Neuronal stem cell (in vitro differentiated cells): ENCODE results near the gene SOWAHA.

Experiments
- DNase-seq: peaks from one replicate; pipeline ENCODE4 v3.0.0-alpha.2; 2013; ENCODE audit warnings: low spot score
- H2AFZ ChIP-seq: one replicate; pipeline ENCODE4 v1.6.1; 2013; ENCODE audit warnings: mild to moderate bottlenecking, low read length, inconsistent platforms
- H2AK5ac ChIP-seq: 2 replicates; pipeline ENCODE4 v1.6.1; 2013; ENCODE audit warnings: low read depth, mild to moderate bottlenecking, inconsistent platforms, low read length, moderate library complexity, mixed read lengths
- H2BK120ac ChIP-seq: 2 replicates; pipeline ENCODE4 v1.6.1; 2013; ENCODE audit warnings: low read depth, mild to moderate bottlenecking, inconsistent platforms, low read length, moderate library complexity, mixed read lengths
- H2BK12ac ChIP-seq: one replicate; pipeline ENCODE4 v1.6.1; 2013; ENCODE audit warnings: low read length, inconsistent platforms
- H2BK15ac ChIP-seq: 2 replicates; pipeline ENCODE4 v1.6.1; 2013; ENCODE audit warnings: mild to moderate bottlenecking, low read length, inconsistent platforms, mixed read lengths
- H2BK5ac ChIP-seq: one replicate; pipeline ENCODE4 v1.6.1; 2013; ENCODE audit warnings: inconsistent platforms, mild to moderate bottlenecking, low read length, moderate library complexity
- H3K14ac ChIP-seq: one replicate; pipeline ENCODE4 v1.6.1; 2013; ENCODE audit warnings: low read length, inconsistent platforms
- H3K18ac ChIP-seq: 2 replicates; pipeline ENCODE4 v1.6.1; 2013; ENCODE audit warnings: low read length, inconsistent platforms
- H3K23ac ChIP-seq: 2 replicates; pipeline ENCODE4 v1.6.1; 2013; ENCODE audit warnings: low read depth, mild to moderate bottlenecking, mixed read lengths, low read length, inconsistent platforms; ENCODE audit not compliant: poor library complexity
- H3K27ac ChIP-seq: replicated peaks from 3 replicates; pipeline ENCODE4 v1.5.1; 2013; ENCODE audit warnings: low read length, inconsistent platforms
- H3K27me3 ChIP-seq, 3 experiments: 2 replicates each; pipeline ENCODE4 v1.6.1; 2013; ENCODE audit warnings: low read length in 3 of 3, mild to moderate bottlenecking in 2 of 3, inconsistent platforms in 1 of 3, low read depth in 1 of 3, mixed read lengths in 1 of 3, moderate library complexity in 1 of 3; ENCODE audit not compliant: control insufficient read depth in 3 of 3, insufficient read depth in 3 of 3
- H3K36me3 ChIP-seq, 2 donors: replicated peaks in 1 of 2; 2 replicates each; pipeline ENCODE4 v1.6.1; 2013; ENCODE audit warnings: low read length in 2 of 2; ENCODE audit not compliant: control insufficient read depth in 2 of 2, insufficient read depth in 2 of 2
- H3K4ac ChIP-seq: 2 replicates; pipeline ENCODE4 v1.6.1; 2013; ENCODE audit warnings: inconsistent platforms, mild to moderate bottlenecking, low read length, moderate library complexity
- H3K4me1 ChIP-seq, 2 donors: 1 replicate in 1 of 2; 2 replicates in 1 of 2; pipeline ENCODE4 v1.6.1; 2013; ENCODE audit warnings: low read length in 2 of 2, low read depth in 1 of 2; ENCODE audit not compliant: control insufficient read depth in 2 of 2, insufficient read depth in 1 of 2
- H3K4me2 ChIP-seq: one replicate; pipeline ENCODE4 v1.6.1; 2013; ENCODE audit warnings: mild to moderate bottlenecking, low read length, inconsistent platforms; ENCODE audit not compliant: insufficient read depth, poor library complexity, severe bottlenecking
- H3K4me3 ChIP-seq, 2 donors: 2 replicates each; pipeline ENCODE4 v1.5.1; 2013; ENCODE audit warnings: low read length in 2 of 2, mild to moderate bottlenecking in 2 of 2, inconsistent platforms in 1 of 2, moderate library complexity in 1 of 2
- H3K79me1 ChIP-seq: one replicate; pipeline ENCODE4 v1.6.1; 2013; ENCODE audit warnings: low read depth, mild to moderate bottlenecking, inconsistent platforms, low read length, moderate library complexity
- H3K9ac ChIP-seq: one replicate; pipeline ENCODE4 v1.6.1; 2013; ENCODE audit warnings: mild to moderate bottlenecking, low read depth, low read length, inconsistent platforms; ENCODE audit not compliant: poor library complexity
- H3K9me3 ChIP-seq, 2 donors: replicated peaks in 1 of 2; 2 replicates each; pipeline versions ENCODE3 to v1.6.1; 2013; ENCODE audit warnings: low read length in 2 of 2, mild to moderate bottlenecking in 2 of 2, inconsistent platforms in 1 of 2, low read depth in 1 of 2, mixed read lengths in 1 of 2, moderate library complexity in 1 of 2; ENCODE audit not compliant: control insufficient read depth in 2 of 2, insufficient read depth in 1 of 2
- H4K8ac ChIP-seq: one replicate; pipeline ENCODE4 v1.6.1; 2013; ENCODE audit warnings: low read depth, mild to moderate bottlenecking, inconsistent platforms, low read length, moderate library complexity
- H4K91ac ChIP-seq: one replicate; pipeline ENCODE4 v1.6.1; 2013; ENCODE audit warnings: low read length, low read depth, mild to moderate bottlenecking, inconsistent platforms; ENCODE audit not compliant: poor library complexity
- WGBS, 2 donors: extraction: QIAGEN DNeasy Blood & Tissue Kit; methylation state at CpG; one replicate each; pipeline ENCODE4 v1.1.7; 2013; ENCODE audit warnings: missing lambda C conversion rate in 2 of 2, mixed read lengths in 1 of 2; ENCODE audit not compliant: insufficient read length in 2 of 2, insufficient replicate concordance in 1 of 2; ENCODE audit errors: extremely low coverage in 2 of 2; 5-methylcytosine and 5-hydroxymethylcytosine counted together

SOWAHA gene

DNA sequence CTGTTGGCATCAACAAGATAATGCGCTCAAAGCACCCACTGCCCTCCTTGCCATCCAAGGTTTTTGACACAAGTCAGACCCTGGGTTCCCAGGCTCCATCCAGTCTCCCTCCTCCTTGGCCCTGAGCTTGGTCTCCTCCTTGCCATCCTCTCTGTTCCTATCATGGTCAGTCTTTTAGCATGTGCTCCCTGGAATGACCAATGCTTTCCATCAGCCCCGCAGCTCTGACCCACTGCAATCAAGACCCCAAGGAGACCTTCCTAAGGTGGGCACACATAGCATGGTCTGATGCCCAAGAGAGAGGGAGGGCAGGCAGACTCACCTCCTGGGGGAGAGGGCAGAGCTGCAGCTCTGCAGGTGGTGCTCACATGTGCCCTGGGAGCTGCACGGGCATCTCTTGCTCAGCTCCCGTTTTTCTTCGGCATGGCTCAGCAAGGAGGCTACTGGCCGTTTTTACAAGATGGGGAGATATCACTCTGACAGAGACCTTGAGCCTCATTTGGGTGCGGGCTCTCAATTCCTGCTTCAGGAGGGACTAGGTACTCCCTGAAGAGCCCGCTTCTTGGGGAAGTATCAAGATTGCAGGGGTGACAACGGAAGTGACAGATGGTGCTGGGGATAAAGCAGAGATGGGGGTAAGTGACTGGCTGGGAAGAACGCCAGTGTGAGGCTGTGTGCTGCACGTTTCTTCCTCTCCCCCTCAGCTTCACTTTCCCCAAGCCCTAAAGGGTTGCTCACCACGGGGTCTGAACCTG lies 39.3 kb upstream of the SOWAHA start:
- no CpG with 5 or more reads among the region's 12 CpGs for WGBS, 2 donors
- Histone ChIP-seq H3K4ac (no peak overlapping the region), H2BK12ac (no peak overlapping the region)

GRCh38 chr5:132774406-132774805 lies 38.7 kb upstream of the SOWAHA start:
- H3K18ac ChIP-seq = peak overlapping the region; percentile 2
- no peak overlapping the region for H2BK5ac ChIP-seq
- H3K4me3 ChIP-seq = no peak overlapping the region
- no peak overlapping the region for H3K27ac ChIP-seq
- H3K9me3 ChIP-seq = no peaks in the 10 kb centered on the region
- no peak overlapping the region for H3K4ac ChIP-seq
- peak overlapping the region; percentile 12 for H2AK5ac ChIP-seq
- H3K4me1 ChIP-seq = peaks cover 3 to 30% of the 10 kb centered on the region in 2 donors
- no peak overlapping the region for H2BK120ac ChIP-seq
- peak overlapping the region; percentile 2 for H3K23ac ChIP-seq
- no peak overlapping the region for H3K9ac ChIP-seq
- no peak overlapping the region for H2BK15ac ChIP-seq
- DNase-seq = no peak
- no peaks in the 10 kb centered on the region for H3K36me3 ChIP-seq
- no peak overlapping the region for H4K91ac ChIP-seq
- H2BK12ac ChIP-seq = no peak overlapping the region
- peaks cover 18% of the 10 kb centered on the region for H3K79me1 ChIP-seq
- H3K14ac ChIP-seq = no peak overlapping the region
- no peak overlapping the region for H2AFZ ChIP-seq
- no CpG with 5 or more reads among the region's 3 CpGs for WGBS, 2 donors
- H3K4me2 ChIP-seq = no peak overlapping the region
- H3K27me3 ChIP-seq = peaks cover 0 to 20% (median 17%) of the 10 kb centered on the region in 3 experiments
- no peak overlapping the region for H4K8ac ChIP-seq

More for the DNA sequence above, 39.3 kb upstream of the SOWAHA start:
- peak overlapping the region; percentile 2 for H3K23ac ChIP-seq
- no peak overlapping the region for H3K4me2 ChIP-seq
- H3K9ac ChIP-seq = no peak overlapping the region
- H3K27ac ChIP-seq = no peak overlapping the region
- H4K91ac ChIP-seq = no peak overlapping the region
- H3K36me3 ChIP-seq = no peaks in the 10 kb centered on the region
- H2BK15ac ChIP-seq = no peak overlapping the region
- H2AFZ ChIP-seq = no peak overlapping the region
- peak overlapping the region; percentile 41 for H2AK5ac ChIP-seq
- H3K4me1 ChIP-seq = peaks cover 3 to 30% of the 10 kb centered on the region in 2 donors
- no peak overlapping the region for H3K4me3 ChIP-seq
- no peak for DNase-seq
- no peak overlapping the region for H3K18ac ChIP-seq
- H2BK5ac ChIP-seq = peak overlapping the region; percentile 31
- H3K14ac ChIP-seq = no peak overlapping the region
- peaks cover 18% of the 10 kb centered on the region for H3K79me1 ChIP-seq
- no peaks in the 10 kb centered on the region for H3K9me3 ChIP-seq
- H2BK120ac ChIP-seq = no peak overlapping the region
- no peak overlapping the region for H4K8ac ChIP-seq
- H3K27me3 ChIP-seq = peaks cover 0 to 14% (median 13%) of the 10 kb centered on the region in 3 experiments

GRCh38 chr5:132774896-132775295 lies 38.2 kb upstream of the SOWAHA start:
- H2BK5ac ChIP-seq = no peak overlapping the region
- H2BK12ac ChIP-seq = no peak overlapping the region
- no peak overlapping the region for H3K4me3 ChIP-seq
- peaks cover 18% of the 10 kb centered on the region for H3K79me1 ChIP-seq
- H4K8ac ChIP-seq = no peak overlapping the region
- DNase-seq = no peak
- no peak overlapping the region for H2AFZ ChIP-seq
- no peak overlapping the region for H2BK15ac ChIP-seq
- H3K4me1 ChIP-seq = peaks cover 3 to 30% of the 10 kb centered on the region in 2 donors
- H2AK5ac ChIP-seq = peak overlapping the region; percentile 32
- no peaks in the 10 kb centered on the region for H3K9me3 ChIP-seq
- H3K36me3 ChIP-seq = no peaks in the 10 kb centered on the region
- peaks cover 0 to 24% (median 20%) of the 10 kb centered on the region in 3 experiments for H3K27me3 ChIP-seq
- peak overlapping the region; percentile 5 for H3K4ac ChIP-seq
- H3K4me2 ChIP-seq = no peak overlapping the region
- no peak overlapping the region for H3K27ac ChIP-seq
- H3K23ac ChIP-seq = no peak overlapping the region
- no peak overlapping the region for H3K9ac ChIP-seq
- H3K14ac ChIP-seq = no peak overlapping the region
- H4K91ac ChIP-seq = no peak overlapping the region
- no CpG with 5 or more reads among the region's 5 CpGs for WGBS, 2 donors
- H3K18ac ChIP-seq = no peak overlapping the region
- no peak overlapping the region for H2BK120ac ChIP-seq

- Histone ChIP-seq H2BK12ac (no peak overlapping the region), H2BK5ac (no peak overlapping the region), H3K36me3 (no peaks in the 10 kb centered on the region), H3K4me1 (peaks cover 3 to 30% of the 10 kb centered on the region in 2 donors), H4K91ac (no peak overlapping the region), H3K4me2 (no peak overlapping the region), H3K4ac (no peak overlapping the region), H2BK15ac (no peak overlapping the region), H2AFZ (no peak overlapping the region), H3K9ac (no peak overlapping the region), H2BK120ac (no peak overlapping the region), H3K23ac (no peak overlapping the region), H3K9me3 (no peaks in the 10 kb centered on the region), H3K4me3 (peak overlapping the region in 1 of 2 donors; percentile 64), H3K27ac (no peak overlapping the region), H3K79me1 (peaks cover 17% of the 10 kb centered on the region), H3K14ac (no peak overlapping the region), H4K8ac (no peak overlapping the region), H2AK5ac (no peak overlapping the region), H3K27me3 (peaks cover 0 to 29% (median 21%) of the 10 kb centered on the region in 3 experiments), H3K18ac (no peak overlapping the region)
- no CpG with 5 or more reads among the region's 7 CpGs for WGBS, 2 donors
- no peak for DNase-seq
Measured at GRCh38 chr5:132775476-132775961, 37.6 kb upstream of the SOWAHA start.
